Chondrocyte (in vitro differentiated cells): ENCODE data around the gene C6orf132. TPM values are rescaled to one million over a fixed set of nuclear protein-coding genes. Genes with fewer than 3 reads are reported as not detected.
A peak's percentile ranks its signal among the peaks of the same experiment; 100 is the strongest.

Experiments used
- DNase-seq: peaks from one replicate; pipeline ENCODE4 v3.0.0; 2021; ENCODE audit warnings: mixed read lengths, low spot score
- H3K27ac Mint-ChIP-seq: one replicate; pipeline ENCODE4 v1.8.0; 2021; ENCODE audit warnings: mild to moderate bottlenecking, moderate library complexity, mixed read lengths; ENCODE audit not compliant: unreplicated experiment
- H3K27me3 Mint-ChIP-seq: 2 replicates; pipeline ENCODE4 v1.8.0; 2021; ENCODE audit warnings: low read depth, mixed read lengths
- H3K36me3 Mint-ChIP-seq: 2 replicates; pipeline ENCODE4 v1.8.0; 2021; ENCODE audit warnings: low read depth, mixed read lengths
- H3K4me1 Mint-ChIP-seq: 2 replicates; pipeline ENCODE4 v1.8.0; 2021; ENCODE audit warnings: low read depth, mild to moderate bottlenecking, mixed read lengths
- H3K4me3 Mint-ChIP-seq: one replicate; pipeline ENCODE4 v1.8.0; 2021; ENCODE audit warnings: mild to moderate bottlenecking, moderate library complexity, mixed read lengths; ENCODE audit not compliant: unreplicated experiment
- H3K9me3 Mint-ChIP-seq: 2 replicates; pipeline ENCODE4 v1.8.0; 2021; ENCODE audit warnings: low read depth, mixed read lengths
- total RNA-seq: library from RNA; stranded (reverse); gene quantifications from 3 replicates; pipeline ENCODE4 v1.2.1, GENCODE V29; 2021
- TF ChIP-seq, protein P1 (sequence below): fragments of 200-600 bp; sonication (generic); IDR thresholded peaks from 2 replicates; pipeline ENCODE4 v1.5.0; 2021; ENCODE audit warnings: antibody characterized with exemption, mild to moderate bottlenecking, moderate library complexity

The C6orf132 gene
- total RNA-seq, 1 donor from 2014 or later = 5.8 TPM

DNA sequence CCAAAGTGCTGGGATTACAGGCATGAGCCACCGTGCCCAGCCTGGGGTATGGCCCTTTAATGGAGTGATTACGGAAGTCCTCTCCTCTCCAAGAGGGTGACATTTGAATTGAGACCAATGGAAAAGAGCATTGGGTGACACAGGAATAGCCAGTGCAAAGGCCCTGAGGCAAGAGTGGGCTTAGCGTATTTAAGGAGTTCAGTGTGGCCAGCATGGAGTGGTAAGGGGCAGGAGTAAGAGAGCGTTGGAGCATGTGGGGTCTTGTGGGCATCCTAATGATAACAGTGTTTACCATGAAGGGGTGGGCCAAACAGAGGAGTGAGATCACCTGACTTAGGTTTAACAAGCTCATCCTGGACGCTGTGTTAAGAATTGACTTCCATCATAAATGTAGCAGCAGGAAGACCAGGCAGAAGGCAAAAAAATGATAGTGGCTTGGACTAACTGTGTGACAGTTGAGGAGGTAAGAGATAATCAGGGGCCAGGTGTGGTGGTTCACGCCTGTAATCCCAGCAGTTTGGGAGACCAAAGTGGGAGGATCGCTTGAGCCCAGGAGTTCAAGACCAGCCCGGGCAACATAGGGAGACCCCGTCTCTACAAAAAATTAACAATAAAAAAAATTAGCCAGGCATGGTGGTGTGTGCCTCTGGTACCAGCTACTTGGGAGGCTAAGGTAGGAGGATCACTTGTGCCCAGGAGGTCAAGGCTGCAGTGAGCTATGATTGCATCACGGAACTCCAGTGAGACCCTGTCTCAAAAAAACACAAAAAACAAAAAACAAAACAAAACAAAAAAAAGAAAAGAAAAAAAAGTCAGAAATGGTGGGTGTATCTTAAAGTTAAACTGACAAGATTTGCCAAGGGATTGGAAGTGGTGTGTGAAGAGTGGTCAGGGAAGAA lies 51.4 kb downstream of the C6orf132 start:
- no peak for DNase-seq
- Mint-ChIP-seq H3K4me3 (no peak overlapping the region), H3K36me3 (no peaks in the 10 kb centered on the region), H3K4me1 (peaks cover 5% of the 10 kb centered on the region), H3K27me3 (peaks cover 4% of the 10 kb centered on the region), H3K9me3 (no peaks in the 10 kb centered on the region), H3K27ac (no peak overlapping the region)
- TF ChIP-seq, protein P1, sequence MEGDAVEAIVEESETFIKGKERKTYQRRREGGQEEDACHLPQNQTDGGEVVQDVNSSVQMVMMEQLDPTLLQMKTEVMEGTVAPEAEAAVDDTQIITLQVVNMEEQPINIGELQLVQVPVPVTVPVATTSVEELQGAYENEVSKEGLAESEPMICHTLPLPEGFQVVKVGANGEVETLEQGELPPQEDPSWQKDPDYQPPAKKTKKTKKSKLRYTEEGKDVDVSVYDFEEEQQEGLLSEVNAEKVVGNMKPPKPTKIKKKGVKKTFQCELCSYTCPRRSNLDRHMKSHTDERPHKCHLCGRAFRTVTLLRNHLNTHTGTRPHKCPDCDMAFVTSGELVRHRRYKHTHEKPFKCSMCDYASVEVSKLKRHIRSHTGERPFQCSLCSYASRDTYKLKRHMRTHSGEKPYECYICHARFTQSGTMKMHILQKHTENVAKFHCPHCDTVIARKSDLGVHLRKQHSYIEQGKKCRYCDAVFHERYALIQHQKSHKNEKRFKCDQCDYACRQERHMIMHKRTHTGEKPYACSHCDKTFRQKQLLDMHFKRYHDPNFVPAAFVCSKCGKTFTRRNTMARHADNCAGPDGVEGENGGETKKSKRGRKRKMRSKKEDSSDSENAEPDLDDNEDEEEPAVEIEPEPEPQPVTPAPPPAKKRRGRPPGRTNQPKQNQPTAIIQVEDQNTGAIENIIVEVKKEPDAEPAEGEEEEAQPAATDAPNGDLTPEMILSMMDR = no peak

DNA sequence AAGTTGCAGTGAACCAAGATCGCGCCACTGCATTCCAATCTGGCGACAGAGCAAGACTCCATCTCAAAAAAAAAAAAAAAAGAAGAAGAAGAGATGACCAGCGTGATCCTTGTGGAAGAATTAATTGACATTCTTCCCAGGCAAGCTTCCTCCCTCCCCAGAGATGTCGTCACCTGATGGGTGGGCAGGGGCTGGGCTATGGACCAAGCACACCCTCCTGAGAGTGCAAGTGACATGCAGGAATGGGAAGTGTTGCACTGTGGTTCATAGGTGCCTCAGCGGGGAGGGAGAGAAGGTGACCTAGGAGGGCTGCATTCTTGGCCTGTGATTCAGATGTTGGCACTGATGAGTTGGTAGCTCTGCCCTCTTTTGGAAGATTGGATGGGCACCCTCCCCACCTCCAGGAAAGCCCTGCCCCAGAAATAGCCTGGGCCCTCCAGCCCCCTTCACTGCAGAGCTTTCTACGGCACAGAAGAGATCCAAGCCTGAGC lies 54.3 kb downstream of the C6orf132 start:
- DNase-seq = no peak
- H3K27me3 Mint-ChIP-seq = no peaks in the 10 kb centered on the region
- TF ChIP-seq, protein P1 = no peak
- peak overlapping the region; percentile 3 for H3K4me3 Mint-ChIP-seq
- H3K9me3 Mint-ChIP-seq = no peaks in the 10 kb centered on the region
- no peak overlapping the region for H3K27ac Mint-ChIP-seq
- H3K36me3 Mint-ChIP-seq = no peaks in the 10 kb centered on the region
- peaks cover 7% of the 10 kb centered on the region for H3K4me1 Mint-ChIP-seq

DNA sequence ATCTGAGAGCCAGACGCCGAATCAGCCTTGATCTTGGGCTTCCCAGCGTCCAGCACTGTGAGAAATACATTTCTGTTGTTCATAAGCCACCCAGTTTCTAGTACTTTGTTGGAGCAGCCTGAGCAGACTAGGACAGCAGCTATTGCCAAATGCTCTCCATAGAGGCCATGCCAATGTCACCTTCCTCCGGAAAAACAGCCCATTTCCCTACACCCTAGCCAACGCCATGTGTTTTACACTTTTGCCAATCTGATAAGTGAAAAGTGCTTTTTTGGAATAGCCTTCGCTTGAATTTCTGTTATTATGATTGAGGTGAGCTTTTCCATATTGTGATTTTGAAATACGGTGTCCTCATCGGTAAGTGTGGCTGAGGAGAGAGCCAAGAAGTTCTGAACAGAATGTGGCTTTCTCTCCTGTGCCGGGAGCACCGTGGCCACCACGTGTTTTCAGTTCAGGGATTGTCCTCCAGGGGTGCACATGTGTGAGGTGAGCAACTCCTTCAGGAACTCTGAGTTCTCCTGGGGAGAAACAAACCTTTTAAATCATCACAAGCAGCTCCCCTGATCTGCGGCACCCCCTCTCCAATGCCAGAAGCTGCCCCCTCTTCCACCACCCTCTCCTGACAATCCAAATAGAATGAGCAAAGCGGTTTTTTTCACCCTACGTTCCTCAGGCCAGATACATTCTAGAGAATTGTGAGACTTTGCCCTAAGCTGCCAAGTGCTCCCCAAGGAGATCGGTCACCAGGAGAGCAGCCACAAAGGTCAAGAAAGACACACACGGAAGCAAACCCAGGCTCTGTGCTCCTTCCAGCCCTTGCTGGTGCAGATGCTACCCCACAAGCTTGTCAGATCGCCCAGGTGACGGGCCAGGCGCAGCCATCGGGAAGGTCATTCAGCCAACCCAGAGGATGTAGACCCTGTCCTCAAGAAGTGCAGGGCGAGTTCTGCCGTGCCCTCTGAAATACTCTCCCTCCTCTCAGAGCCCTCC lies 56.1 kb downstream of the C6orf132 start:
- Mint-ChIP-seq H3K4me3 (no peak overlapping the region), H3K4me1 (peaks cover 7% of the 10 kb centered on the region), H3K27ac (no peak overlapping the region), H3K9me3 (no peaks in the 10 kb centered on the region), H3K36me3 (no peaks in the 10 kb centered on the region), H3K27me3 (no peaks in the 10 kb centered on the region)
- DNase-seq = no peak
- TF ChIP-seq, protein P1 = peak; percentile 45

DNA sequence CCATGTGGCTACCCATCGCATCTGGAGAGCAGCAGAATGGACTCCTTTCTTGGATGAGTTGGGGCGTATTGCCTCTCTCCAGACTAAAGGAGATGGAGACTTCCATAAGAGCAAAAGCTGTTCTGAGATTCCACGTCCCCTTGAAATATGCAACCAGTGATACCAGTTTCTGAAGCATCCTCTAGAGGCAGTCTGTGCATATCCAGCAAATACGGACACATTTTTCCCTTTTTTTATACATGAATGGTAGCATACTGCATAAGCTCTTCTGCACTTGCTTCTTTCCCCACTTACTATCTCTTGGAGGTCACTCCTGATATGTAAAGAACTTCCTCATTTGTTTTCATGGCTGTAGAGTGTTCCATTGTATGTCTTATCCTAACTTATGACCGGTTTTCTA lies 57.5 kb downstream of the C6orf132 start:
- Mint-ChIP-seq H3K4me1 (peaks cover 7% of the 10 kb centered on the region), H3K9me3 (no peaks in the 10 kb centered on the region), H3K27me3 (no peaks in the 10 kb centered on the region), H3K4me3 (no peak overlapping the region), H3K27ac (no peak overlapping the region), H3K36me3 (peaks cover 1% of the 10 kb centered on the region)
- TF ChIP-seq, protein P1 = peak; percentile 43
- no peak for DNase-seq

DNA sequence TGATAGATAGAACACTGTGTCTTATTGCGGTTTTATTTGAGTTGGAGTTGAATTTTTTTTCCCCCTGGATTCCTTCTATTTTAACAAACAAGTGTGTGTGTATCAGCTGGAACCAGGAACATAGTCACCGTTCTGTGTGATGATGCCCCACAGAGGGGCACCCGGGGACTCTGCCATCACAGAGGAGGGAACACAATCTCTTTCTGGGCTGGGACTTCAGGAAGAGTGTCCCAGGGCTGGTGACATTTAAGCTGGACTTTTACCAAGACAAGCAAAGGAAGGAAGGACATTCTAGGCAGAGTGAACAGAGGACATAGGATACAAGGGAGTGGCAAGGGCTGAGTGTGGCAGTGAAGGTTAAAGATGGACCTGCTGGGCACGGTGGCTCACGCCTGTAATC lies 58.9 kb downstream of the C6orf132 start:
- H3K36me3 Mint-ChIP-seq = peaks cover 4% of the 10 kb centered on the region

More for the DNA sequence above, 58.9 kb downstream of the C6orf132 start:
- Mint-ChIP-seq H3K9me3 (no peaks in the 10 kb centered on the region), H3K27ac (no peak overlapping the region), H3K4me1 (peaks cover 10% of the 10 kb centered on the region), H3K4me3 (no peak overlapping the region), H3K27me3 (no peaks in the 10 kb centered on the region)
- DNase-seq = no peak
- TF ChIP-seq, protein P1 = no peak
